Chondrocyte (in vitro differentiated cells): ENCODE results near the gene MYCBP2. TPM values are rescaled to one million over a fixed set of nuclear protein-coding genes. Genes with fewer than 3 reads are reported as not detected.
"Not testable (repeated sequence)": the region's sequence is repeated elsewhere in the genome, so short reads cannot be mapped to it uniquely, and the experiment has no call there.

Experiments
- DNase-seq: peaks from one replicate; pipeline ENCODE4 v3.0.0; 2021; ENCODE audit warnings: mixed read lengths, low spot score
- H3K27ac Mint-ChIP-seq: one replicate; pipeline ENCODE4 v1.8.0; 2021; ENCODE audit warnings: mild to moderate bottlenecking, moderate library complexity, mixed read lengths; ENCODE audit not compliant: unreplicated experiment
- H3K27me3 Mint-ChIP-seq: 2 replicates; pipeline ENCODE4 v1.8.0; 2021; ENCODE audit warnings: low read depth, mixed read lengths
- H3K36me3 Mint-ChIP-seq: 2 replicates; pipeline ENCODE4 v1.8.0; 2021; ENCODE audit warnings: low read depth, mixed read lengths
- H3K4me1 Mint-ChIP-seq: 2 replicates; pipeline ENCODE4 v1.8.0; 2021; ENCODE audit warnings: low read depth, mild to moderate bottlenecking, mixed read lengths
- H3K4me3 Mint-ChIP-seq: one replicate; pipeline ENCODE4 v1.8.0; 2021; ENCODE audit warnings: mild to moderate bottlenecking, moderate library complexity, mixed read lengths; ENCODE audit not compliant: unreplicated experiment
- H3K9me3 Mint-ChIP-seq: 2 replicates; pipeline ENCODE4 v1.8.0; 2021; ENCODE audit warnings: low read depth, mixed read lengths
- total RNA-seq: library from RNA; stranded (reverse); gene quantifications from 3 replicates; pipeline ENCODE4 v1.2.1, GENCODE V29; 2021
- TF ChIP-seq, protein P1 (sequence below): fragments of 200-600 bp; sonication (generic); IDR thresholded peaks from 2 replicates; pipeline ENCODE4 v1.5.0; 2021; ENCODE audit warnings: antibody characterized with exemption, mild to moderate bottlenecking, moderate library complexity

Gene MYCBP2
- total RNA-seq, 1 donor from 2014 or later, result 59.5 TPM

DNA sequence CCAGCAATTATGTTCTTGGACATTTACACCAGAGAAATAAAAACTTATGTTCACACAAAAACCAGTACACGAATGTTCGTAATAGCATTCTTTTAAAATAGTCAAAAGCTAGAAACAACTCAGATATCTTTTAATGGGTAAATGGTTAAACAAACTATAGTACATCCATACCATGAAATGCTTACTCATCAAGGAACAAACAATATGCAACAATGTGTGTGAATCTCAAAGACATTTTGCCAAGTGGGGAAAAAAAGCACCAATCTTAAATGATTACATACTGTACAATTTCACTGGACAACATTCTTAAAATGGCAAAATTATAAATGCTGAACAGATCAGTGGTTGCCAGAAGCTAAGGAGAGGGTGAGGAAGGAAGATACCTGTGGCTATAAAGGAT, 36.6 kb downstream of the MYCBP2 start:
- peaks cover 7% of the 10 kb centered on the region for H3K9me3 Mint-ChIP-seq
- DNase-seq, result no peak
- H3K4me3 Mint-ChIP-seq, result no peak overlapping the region
- no peaks in the 10 kb centered on the region for H3K4me1 Mint-ChIP-seq
- peaks cover 30% of the 10 kb centered on the region for H3K36me3 Mint-ChIP-seq
- TF ChIP-seq, protein P1, sequence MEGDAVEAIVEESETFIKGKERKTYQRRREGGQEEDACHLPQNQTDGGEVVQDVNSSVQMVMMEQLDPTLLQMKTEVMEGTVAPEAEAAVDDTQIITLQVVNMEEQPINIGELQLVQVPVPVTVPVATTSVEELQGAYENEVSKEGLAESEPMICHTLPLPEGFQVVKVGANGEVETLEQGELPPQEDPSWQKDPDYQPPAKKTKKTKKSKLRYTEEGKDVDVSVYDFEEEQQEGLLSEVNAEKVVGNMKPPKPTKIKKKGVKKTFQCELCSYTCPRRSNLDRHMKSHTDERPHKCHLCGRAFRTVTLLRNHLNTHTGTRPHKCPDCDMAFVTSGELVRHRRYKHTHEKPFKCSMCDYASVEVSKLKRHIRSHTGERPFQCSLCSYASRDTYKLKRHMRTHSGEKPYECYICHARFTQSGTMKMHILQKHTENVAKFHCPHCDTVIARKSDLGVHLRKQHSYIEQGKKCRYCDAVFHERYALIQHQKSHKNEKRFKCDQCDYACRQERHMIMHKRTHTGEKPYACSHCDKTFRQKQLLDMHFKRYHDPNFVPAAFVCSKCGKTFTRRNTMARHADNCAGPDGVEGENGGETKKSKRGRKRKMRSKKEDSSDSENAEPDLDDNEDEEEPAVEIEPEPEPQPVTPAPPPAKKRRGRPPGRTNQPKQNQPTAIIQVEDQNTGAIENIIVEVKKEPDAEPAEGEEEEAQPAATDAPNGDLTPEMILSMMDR, result no peak
- no peaks in the 10 kb centered on the region for H3K27me3 Mint-ChIP-seq
- H3K27ac Mint-ChIP-seq, result no peak overlapping the region

DNA sequence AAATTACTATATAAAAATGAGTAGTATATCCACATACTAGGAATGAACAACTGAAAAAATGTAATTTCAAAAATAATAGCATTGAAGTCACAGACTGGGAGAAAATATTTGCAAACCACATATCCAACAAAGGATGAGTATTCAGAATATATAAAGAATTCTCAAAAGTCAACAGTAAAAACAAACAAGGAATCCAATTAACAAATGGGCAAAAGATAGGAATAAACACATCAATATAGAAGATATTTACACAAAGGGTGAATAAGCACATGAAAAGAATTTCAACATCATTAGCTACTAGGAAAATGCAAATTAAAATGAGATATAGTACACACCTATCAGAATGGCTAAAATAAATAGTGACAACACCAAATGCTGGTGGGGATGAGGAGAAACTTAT, 37.0 kb downstream of the MYCBP2 start:
- H3K4me3 Mint-ChIP-seq, result no peak overlapping the region
- peaks cover 7% of the 10 kb centered on the region for H3K9me3 Mint-ChIP-seq
- TF ChIP-seq, protein P1, result no peak

DNA sequence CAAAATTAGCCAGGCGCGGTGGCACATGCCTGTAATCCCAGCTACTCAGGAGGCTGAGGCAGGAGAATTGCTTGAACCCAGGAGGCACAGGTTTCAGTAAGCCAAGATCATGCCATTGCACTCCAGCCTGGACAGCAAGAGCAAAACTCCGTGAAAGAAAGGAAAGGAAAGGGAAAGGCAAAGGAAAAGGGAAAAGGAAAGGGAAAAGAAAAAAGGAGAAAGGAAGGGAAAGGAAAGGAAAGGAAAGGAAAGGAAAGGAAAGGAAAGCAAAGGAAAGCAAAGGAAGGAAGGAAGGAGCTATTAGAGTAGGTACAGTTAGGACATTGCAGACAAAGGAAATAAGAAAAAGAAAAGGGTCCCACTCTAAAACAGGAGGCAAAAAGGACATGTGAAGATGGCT, 41.3 kb downstream of the MYCBP2 start:
- not testable (repeated sequence) for H3K4me1 Mint-ChIP-seq, H3K9me3 Mint-ChIP-seq, H3K4me3 Mint-ChIP-seq, H3K27me3 Mint-ChIP-seq, H3K27ac Mint-ChIP-seq, DNase-seq
- H3K36me3 Mint-ChIP-seq, result peaks cover 12% of the 10 kb centered on the region

More for the DNA sequence above, 37.0 kb downstream of the MYCBP2 start:
- Mint-ChIP-seq H3K27ac (no peak overlapping the region), H3K4me1 (no peaks in the 10 kb centered on the region), H3K36me3 (peaks cover 30% of the 10 kb centered on the region), H3K27me3 (no peaks in the 10 kb centered on the region)
- DNase-seq, result no peak

DNA sequence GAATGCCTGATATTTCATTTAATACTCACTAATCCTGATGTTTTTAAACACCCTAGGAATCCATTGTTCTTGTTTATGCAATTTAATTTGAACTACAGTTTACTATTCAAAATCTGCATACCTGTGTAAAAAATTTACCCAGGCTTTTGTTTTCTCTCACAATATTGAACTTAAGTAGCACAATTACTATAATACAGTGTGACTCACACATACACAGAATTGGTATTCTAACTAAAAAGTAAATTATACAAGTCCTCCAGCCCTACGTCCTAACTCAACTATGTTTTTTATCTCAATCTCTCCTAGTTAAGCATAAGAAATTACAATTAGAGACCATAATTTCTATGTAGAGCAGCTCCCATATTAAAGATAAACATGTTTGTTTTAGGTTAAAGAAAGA, 41.8 kb downstream of the MYCBP2 start:
- Mint-ChIP-seq H3K27me3 (no peaks in the 10 kb centered on the region), H3K4me3 (no peak overlapping the region), H3K9me3 (no peaks in the 10 kb centered on the region), H3K36me3 (peaks cover 9% of the 10 kb centered on the region), H3K4me1 (no peaks in the 10 kb centered on the region), H3K27ac (no peak overlapping the region)
- DNase-seq, result no peak
- TF ChIP-seq, protein P1, result no peak

DNA sequence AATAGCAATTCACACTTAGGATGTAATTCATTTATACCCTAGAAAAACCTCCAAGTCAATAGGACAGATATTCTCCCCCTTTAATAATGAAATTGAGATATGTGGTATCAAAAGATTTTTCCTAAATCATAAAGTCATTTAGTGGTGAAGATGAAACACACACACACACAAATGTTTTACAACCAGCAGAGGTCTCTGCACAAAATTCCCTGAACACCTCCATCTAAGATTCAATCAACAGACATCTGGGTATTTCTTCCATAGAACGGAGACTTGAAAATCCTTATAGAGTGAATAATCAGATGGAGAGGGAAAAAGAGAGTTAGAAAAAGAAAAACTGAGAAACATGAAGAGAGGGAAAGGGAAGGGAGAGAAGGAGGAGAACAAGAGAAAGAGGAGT, 52.8 kb downstream of the MYCBP2 start:
- H3K36me3 Mint-ChIP-seq, result peaks cover 14% of the 10 kb centered on the region
- DNase-seq, result no peak
- H3K27me3 Mint-ChIP-seq, result no peaks in the 10 kb centered on the region
- TF ChIP-seq, protein P1, result peak; percentile 52
- no peak overlapping the region for H3K27ac Mint-ChIP-seq
- H3K4me3 Mint-ChIP-seq, result no peak overlapping the region
- H3K4me1 Mint-ChIP-seq, result no peaks in the 10 kb centered on the region
- no peaks in the 10 kb centered on the region for H3K9me3 Mint-ChIP-seq

DNA sequence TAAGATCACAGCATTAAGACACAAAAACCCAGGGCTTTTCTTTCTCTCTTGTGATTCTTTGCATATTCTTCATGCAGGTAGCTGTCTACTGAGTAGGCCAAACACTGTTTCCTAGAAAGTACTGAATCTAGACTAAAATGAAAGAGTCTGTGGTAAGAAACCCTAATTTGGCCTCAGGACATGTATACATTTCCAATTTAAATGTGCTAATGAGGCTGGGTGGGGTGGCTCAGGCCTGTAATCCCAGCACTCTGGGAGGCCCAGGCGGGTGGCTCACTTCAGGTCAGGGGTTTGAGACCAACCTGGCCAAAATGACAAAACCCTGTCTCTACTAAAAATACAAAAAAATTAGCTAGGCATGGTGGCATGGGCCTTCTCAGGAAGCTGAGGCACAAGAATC, 57.8 kb downstream of the MYCBP2 start:
- no peak for DNase-seq
- TF ChIP-seq, protein P1, result no peak
- H3K4me1 Mint-ChIP-seq, result no peaks in the 10 kb centered on the region
- no peaks in the 10 kb centered on the region for H3K27me3 Mint-ChIP-seq
- H3K36me3 Mint-ChIP-seq, result peaks cover 14% of the 10 kb centered on the region
- H3K9me3 Mint-ChIP-seq, result no peaks in the 10 kb centered on the region
- no peak overlapping the region for H3K4me3 Mint-ChIP-seq
- H3K27ac Mint-ChIP-seq, result no peak overlapping the region
